Astrocyte (in vitro differentiated cells and primary cell): ENCODE measurements around the gene RASL10A. TPM values are rescaled to one million over a fixed set of nuclear protein-coding genes. Genes with fewer than 3 reads are reported as not detected.

Experiments
- DNase-seq: peaks from one replicate; pipeline ENCODE4 v3.0.0-alpha.2; 2010; ENCODE audit warnings: low read depth
- FAIRE-seq: peaks from 2 replicates; lab custom pipeline; 2011; peaks lifted over from hg19 to GRCh38; lab: Jason Lieb, UNC
- H2AFZ ChIP-seq: 2 replicates; pipeline ENCODE4 v1.6.0; 2012; ENCODE audit warnings: low read depth, low read length, inconsistent platforms
- H3K27ac ChIP-seq: 2 replicates; pipeline ENCODE4 v1.5.1; 2011; ENCODE audit warnings: low read depth, low read length, inconsistent platforms
- H3K27me3 ChIP-seq: 2 replicates; pipeline ENCODE4 v1.6.0; 2011; ENCODE audit warnings: low read length, inconsistent platforms; ENCODE audit not compliant: insufficient read depth
- H3K36me3 ChIP-seq: 2 replicates; pipeline ENCODE4 v1.5.1; 2011; ENCODE audit warnings: low read length, inconsistent platforms; ENCODE audit not compliant: insufficient read depth
- H3K4me1 ChIP-seq: 2 replicates; pipeline ENCODE4 v1.5.1; 2011; ENCODE audit warnings: low read length, inconsistent platforms; ENCODE audit not compliant: insufficient read depth
- H3K4me2 ChIP-seq: 2 replicates; pipeline ENCODE4 v1.6.0; 2012; ENCODE audit warnings: low read length, inconsistent platforms
- H3K4me3 ChIP-seq: 2 replicates; pipeline ENCODE4 v1.5.1; 2011; ENCODE audit warnings: low read depth, mild to moderate bottlenecking, low read length, inconsistent platforms; ENCODE audit not compliant: insufficient read depth
- H3K79me2 ChIP-seq: 2 replicates; pipeline ENCODE4 v1.6.0; 2012; ENCODE audit warnings: mild to moderate bottlenecking, low read length, inconsistent platforms; ENCODE audit not compliant: insufficient read depth
- H3K9ac ChIP-seq: 2 replicates; pipeline ENCODE4 v1.6.0; 2012; ENCODE audit warnings: mild to moderate bottlenecking, low read length, inconsistent platforms
- H3K9me3 ChIP-seq: 2 replicates; pipeline ENCODE4 v1.5.1; 2012; ENCODE audit warnings: low read depth, mild to moderate bottlenecking, low read length, inconsistent platforms; ENCODE audit not compliant: insufficient read depth
- H4K20me1 ChIP-seq: 2 replicates; pipeline ENCODE4 v1.6.0; 2012; ENCODE audit warnings: low read length, inconsistent platforms; ENCODE audit not compliant: insufficient read depth
- H3K27ac Mint-ChIP-seq: one replicate; pipeline ENCODE4 v1.8.0; 2021; ENCODE audit warnings: mild to moderate bottlenecking, mixed read lengths; ENCODE audit not compliant: unreplicated experiment
- H3K27me3 Mint-ChIP-seq: one replicate; pipeline ENCODE4 v1.8.0; 2021; ENCODE audit warnings: low read depth, mixed read lengths; ENCODE audit not compliant: unreplicated experiment
- H3K36me3 Mint-ChIP-seq: one replicate; pipeline ENCODE4 v1.8.0; 2021; ENCODE audit warnings: low read depth, mixed read lengths; ENCODE audit not compliant: unreplicated experiment
- H3K4me1 Mint-ChIP-seq: one replicate; pipeline ENCODE4 v1.8.0; 2021; ENCODE audit warnings: low read depth, mixed read lengths; ENCODE audit not compliant: unreplicated experiment
- H3K4me3 Mint-ChIP-seq: one replicate; pipeline ENCODE4 v1.8.0; 2021; ENCODE audit warnings: mild to moderate bottlenecking, moderate library complexity, mixed read lengths; ENCODE audit not compliant: unreplicated experiment
- H3K9me3 Mint-ChIP-seq: one replicate; pipeline ENCODE4 v1.8.0; 2021; ENCODE audit warnings: mild to moderate bottlenecking, mixed read lengths; ENCODE audit not compliant: unreplicated experiment
- EZH2 ChIP-seq: IDR thresholded peaks from 2 replicates; pipeline ENCODE4 v1.6.1; 2012; ENCODE audit warnings: mild to moderate bottlenecking, low read length, inconsistent platforms; ENCODE audit not compliant: insufficient read depth
- total RNA-seq: library from RNA; stranded (reverse); gene quantifications from 2 replicates; pipeline ENCODE4 v1.2.1, GENCODE V29; 2021
- TF ChIP-seq, protein P1 (sequence below): IDR thresholded peaks from 2 replicates; pipeline ENCODE4 v1.5.1; 2011; ENCODE audit warnings: low read depth, mild to moderate bottlenecking, inconsistent platforms, low read length, moderate library complexity; ENCODE audit not compliant: insufficient read depth

The RASL10A gene
- total RNA-seq, 1 donor from 2014 or later, result 1.5 TPM

- Mint-ChIP-seq H3K4me3 (no peak overlapping the region), H3K36me3 (peaks cover 20% of the 10 kb centered on the region), H3K9me3 (peaks cover 5% of the 10 kb centered on the region), H3K4me1 (no peaks in the 10 kb centered on the region), H3K27me3 (no peaks in the 10 kb centered on the region), H3K27ac (peak overlapping the region; percentile 58)
- Histone ChIP-seq H3K79me2 (no peaks in the 10 kb centered on the region), H3K9me3 (no peaks in the 10 kb centered on the region), H3K4me2 (no peak overlapping the region), H3K27me3 (no peaks in the 10 kb centered on the region), H3K4me3 (no peak overlapping the region), H3K27ac (no peak overlapping the region), H3K36me3 (peaks cover 31% of the 10 kb centered on the region), H4K20me1 (peaks cover 52% of the 10 kb centered on the region), H3K9ac (no peak overlapping the region), H3K4me1 (peaks cover 7% of the 10 kb centered on the region), H2AFZ (no peak overlapping the region)
- FAIRE-seq (no peak), DNase-seq (no peak)
- TF ChIP-seq, protein P1, sequence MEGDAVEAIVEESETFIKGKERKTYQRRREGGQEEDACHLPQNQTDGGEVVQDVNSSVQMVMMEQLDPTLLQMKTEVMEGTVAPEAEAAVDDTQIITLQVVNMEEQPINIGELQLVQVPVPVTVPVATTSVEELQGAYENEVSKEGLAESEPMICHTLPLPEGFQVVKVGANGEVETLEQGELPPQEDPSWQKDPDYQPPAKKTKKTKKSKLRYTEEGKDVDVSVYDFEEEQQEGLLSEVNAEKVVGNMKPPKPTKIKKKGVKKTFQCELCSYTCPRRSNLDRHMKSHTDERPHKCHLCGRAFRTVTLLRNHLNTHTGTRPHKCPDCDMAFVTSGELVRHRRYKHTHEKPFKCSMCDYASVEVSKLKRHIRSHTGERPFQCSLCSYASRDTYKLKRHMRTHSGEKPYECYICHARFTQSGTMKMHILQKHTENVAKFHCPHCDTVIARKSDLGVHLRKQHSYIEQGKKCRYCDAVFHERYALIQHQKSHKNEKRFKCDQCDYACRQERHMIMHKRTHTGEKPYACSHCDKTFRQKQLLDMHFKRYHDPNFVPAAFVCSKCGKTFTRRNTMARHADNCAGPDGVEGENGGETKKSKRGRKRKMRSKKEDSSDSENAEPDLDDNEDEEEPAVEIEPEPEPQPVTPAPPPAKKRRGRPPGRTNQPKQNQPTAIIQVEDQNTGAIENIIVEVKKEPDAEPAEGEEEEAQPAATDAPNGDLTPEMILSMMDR, result no peak
- TF ChIP-seq EZH2, result no peak
These were observed 13.6 kb downstream of the RASL10A start for GRCh38 chr22:29301716-29302401.

- FAIRE-seq, result no peak
- H4K20me1 ChIP-seq, result peaks cover 58% of the 10 kb centered on the region
These were observed 14.5 kb downstream of the RASL10A start for GRCh38 chr22:29300807-29301601.

More at GRCh38 chr22:29300807-29301601, 14.5 kb downstream of the RASL10A start:
- no peak for TF ChIP-seq EZH2
- TF ChIP-seq, protein P1, result no peak
- Histone ChIP-seq H3K79me2 (no peaks in the 10 kb centered on the region), H3K4me2 (no peak overlapping the region), H3K27ac (no peak overlapping the region), H3K9ac (no peak overlapping the region), H2AFZ (no peak overlapping the region), H3K4me3 (no peak overlapping the region), H3K9me3 (no peaks in the 10 kb centered on the region), H3K36me3 (peaks cover 39% of the 10 kb centered on the region), H3K4me1 (peaks cover 2% of the 10 kb centered on the region), H3K27me3 (no peaks in the 10 kb centered on the region)
- Mint-ChIP-seq H3K27me3 (no peaks in the 10 kb centered on the region), H3K4me3 (no peak overlapping the region), H3K36me3 (peaks cover 23% of the 10 kb centered on the region), H3K4me1 (no peaks in the 10 kb centered on the region), H3K9me3 (peaks cover 5% of the 10 kb centered on the region), H3K27ac (peak overlapping the region; percentile 18)
- no peak for DNase-seq
